ENCODE results near the gene CANX. TPM values are rescaled to one million over a fixed set of nuclear protein-coding genes. Genes with fewer than 3 reads are reported as not detected.
A peak's percentile ranks its signal among the peaks of the same experiment; 100 is the strongest.

The CANX gene
- total and polyA plus RNA-seq, 2 experiments from 2014 or later = 332 to 488 TPM

DNA sequence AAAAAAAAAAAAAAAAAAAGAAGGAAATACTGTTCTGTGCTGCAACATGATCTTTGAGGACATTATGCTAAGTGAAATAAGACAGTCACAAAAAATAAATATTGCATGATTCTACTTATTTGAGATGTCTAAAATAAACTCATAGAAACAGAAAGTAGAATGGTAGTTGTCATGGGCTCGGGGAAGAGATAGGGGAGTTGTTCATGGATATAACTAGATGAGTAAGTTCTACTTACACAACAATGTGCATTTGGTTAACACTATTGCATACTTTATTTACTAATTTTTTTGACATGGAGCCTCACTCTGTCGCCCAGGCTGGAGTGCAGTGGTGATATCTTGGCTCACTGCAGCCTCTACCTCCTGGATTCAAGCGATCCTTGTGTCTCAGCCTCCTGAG, 49.0 kb downstream of the CANX start:
- Histone ChIP-seq H3K36me3 (ENCODE audit: low read depth) (no peaks in the 10 kb centered on the region), H3K9me3 (ENCODE audit: low read depth) (no peaks in the 10 kb centered on the region), H3K27me3 (replicated peaks; ENCODE audit: insufficient read depth) (no peaks in the 10 kb centered on the region), H3K4me1 (ENCODE audit: insufficient read depth) (no peaks in the 10 kb centered on the region), H3K4me3 (no peak overlapping the region), H3K79me2 (ENCODE audit: insufficient read depth) (peaks cover 100% of the 10 kb centered on the region), H4K20me1 (ENCODE audit: insufficient read depth) (peaks cover 7% of the 10 kb centered on the region), H3K9me2 (ENCODE audit: insufficient read depth) (no peaks in the 10 kb centered on the region), H3K4me2 (ENCODE audit: unreplicated experiment) (no peak overlapping the region), H3K27ac (peak overlapping the region; percentile 27; the same call in 1 of the 2 replicates), H3K9ac (no peak overlapping the region), H2AFZ (no peak overlapping the region), H3F3A (ENCODE audit: insufficient read depth) (no peaks in the 10 kb centered on the region; the same call in 1 of the 2 replicates)
- DNase-seq = peak; percentile 38
- WGBS, 2 experiments (ENCODE audit: low coverage in 1 of 2, low lambda C conversion rate in 2 of 2, missing lambda C conversion rate in 2 of 2) = 61 to 64% methylated on average over 3 of the region's 3 CpGs
- in situ Hi-C loops (cut with MboI) = no loop called here
- TF ChIP-seq EZH2phosphoT487 (IDR thresholded peaks at IDR 0.05; ENCODE audit: insufficient read depth, low read depth) = no peak
- TF ChIP-seq EZH2 (IDR thresholded peaks at IDR 0.05; ENCODE audit: insufficient read depth, poor library complexity, severe bottlenecking) = no peak

DNA sequence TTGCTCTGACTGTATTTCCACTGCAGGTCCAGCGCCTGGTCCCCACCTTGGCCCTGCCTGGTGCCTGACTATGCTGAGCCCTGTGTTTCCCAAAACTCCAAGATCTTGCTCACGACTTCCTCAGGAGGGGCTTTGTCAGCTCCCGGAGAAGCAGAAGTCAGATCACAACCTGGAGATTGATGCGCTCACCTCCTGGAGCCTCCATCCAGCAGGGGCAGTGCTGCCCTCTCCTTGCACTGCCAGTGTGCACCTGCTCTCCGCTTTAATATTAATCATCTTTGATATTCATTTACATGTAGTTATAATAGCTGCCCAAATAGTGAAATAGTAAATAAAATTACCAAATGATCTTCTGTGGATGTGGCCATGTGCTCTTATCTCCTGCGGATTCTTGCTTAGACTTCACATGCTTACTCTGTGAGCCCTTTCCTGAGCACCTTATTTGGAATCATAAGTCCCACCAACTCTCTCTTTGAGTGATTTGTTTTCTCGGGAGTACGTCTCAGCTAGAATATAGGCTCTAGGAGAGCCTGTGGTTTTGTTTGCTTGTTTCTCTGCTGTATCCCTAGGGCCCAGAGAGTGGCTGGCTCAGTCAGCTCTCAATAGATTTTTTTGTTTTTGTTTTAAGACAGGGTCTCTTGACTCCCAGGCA, 51.2 kb downstream of the CANX start:
- no peaks in the 10 kb centered on the region for H3K36me3 ChIP-seq (ENCODE audit: low read depth)
- WGBS, 2 experiments (ENCODE audit: low coverage in 1 of 2, low lambda C conversion rate in 2 of 2, missing lambda C conversion rate in 2 of 2) = 85 to 86% methylated on average over 8 of the region's 8 CpGs
- in situ Hi-C loops (cut with MboI) = no loop called here

DNA sequence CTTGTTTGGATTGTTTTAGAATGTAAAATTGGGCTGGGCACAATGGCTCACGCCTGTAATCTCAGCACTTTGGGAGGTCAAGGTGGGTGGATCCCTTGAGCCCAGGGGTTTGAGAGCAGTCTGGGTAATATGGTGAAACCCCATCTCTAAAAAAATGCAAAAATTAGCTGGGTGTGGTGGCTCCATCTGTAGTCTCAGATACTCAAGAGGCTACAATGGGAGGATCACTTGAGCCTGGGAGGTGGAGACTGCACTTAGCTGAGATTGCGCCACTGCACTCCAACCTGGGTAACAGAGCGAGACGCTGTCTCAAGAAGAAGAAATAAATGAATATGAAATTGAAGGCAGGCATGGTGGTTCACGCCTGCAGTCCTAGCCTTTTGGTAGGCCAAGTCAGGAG, 55.2 kb downstream of the CANX start:
- H3K9me2 ChIP-seq (ENCODE audit: insufficient read depth) = no peaks in the 10 kb centered on the region
- 92 to 93% methylated on average over 5 of the region's 5 CpGs for WGBS, 2 experiments (ENCODE audit: low coverage in 1 of 2, low lambda C conversion rate in 2 of 2, missing lambda C conversion rate in 2 of 2)
- DNase-seq = no peak
- TF ChIP-seq EZH2 (IDR thresholded peaks at IDR 0.05; ENCODE audit: insufficient read depth, poor library complexity, severe bottlenecking) = no peak
- TF ChIP-seq EZH2phosphoT487 (IDR thresholded peaks at IDR 0.05; ENCODE audit: insufficient read depth, low read depth) = no peak
- H3K4me3 ChIP-seq = no peak overlapping the region
- peaks cover 100% of the 10 kb centered on the region for H3K79me2 ChIP-seq (ENCODE audit: insufficient read depth)
- no peaks in the 10 kb centered on the region for H3K36me3 ChIP-seq (ENCODE audit: low read depth)
- H3K27ac ChIP-seq = no peak overlapping the region
- peaks cover 32% of the 10 kb centered on the region for H4K20me1 ChIP-seq (ENCODE audit: insufficient read depth)
- in situ Hi-C loops (cut with MboI) = no loop called here
- no peaks in the 10 kb centered on the region for H3K4me1 ChIP-seq (ENCODE audit: insufficient read depth)
- H3K27me3 ChIP-seq (replicated peaks; ENCODE audit: insufficient read depth) = no peaks in the 10 kb centered on the region
- H3F3A ChIP-seq (ENCODE audit: insufficient read depth) = no peaks in the 10 kb centered on the region
- no peak overlapping the region for H2AFZ ChIP-seq
- no peak overlapping the region for H3K9ac ChIP-seq
- no peaks in the 10 kb centered on the region for H3K9me3 ChIP-seq (ENCODE audit: low read depth)
- H3K4me2 ChIP-seq (ENCODE audit: unreplicated experiment) = no peak overlapping the region

More for the DNA sequence above, 51.2 kb downstream of the CANX start:
- no peak overlapping the region for H3K4me3 ChIP-seq
- no peak overlapping the region for H3K27ac ChIP-seq
- no peaks in the 10 kb centered on the region; the same call in 1 of the 2 replicates for H3F3A ChIP-seq (ENCODE audit: insufficient read depth)
- no peaks in the 10 kb centered on the region for H3K9me2 ChIP-seq (ENCODE audit: insufficient read depth)
- H3K9ac ChIP-seq = no peak overlapping the region
- no peaks in the 10 kb centered on the region for H3K27me3 ChIP-seq (replicated peaks; ENCODE audit: insufficient read depth)
- TF ChIP-seq EZH2 (IDR thresholded peaks at IDR 0.05; ENCODE audit: insufficient read depth, poor library complexity, severe bottlenecking) (no peak), EZH2phosphoT487 (IDR thresholded peaks at IDR 0.05; ENCODE audit: insufficient read depth, low read depth) (no peak)
- no peaks in the 10 kb centered on the region for H3K4me1 ChIP-seq (ENCODE audit: insufficient read depth)
- no peak overlapping the region for H2AFZ ChIP-seq
- H4K20me1 ChIP-seq (ENCODE audit: insufficient read depth) = peaks cover 17% of the 10 kb centered on the region; the same call in 1 of the 2 replicates
- no peak overlapping the region for H3K4me2 ChIP-seq (ENCODE audit: unreplicated experiment)
- H3K79me2 ChIP-seq (ENCODE audit: insufficient read depth) = peaks cover 100% of the 10 kb centered on the region
- H3K9me3 ChIP-seq (ENCODE audit: low read depth) = no peaks in the 10 kb centered on the region
- DNase-seq = no peak

DNA sequence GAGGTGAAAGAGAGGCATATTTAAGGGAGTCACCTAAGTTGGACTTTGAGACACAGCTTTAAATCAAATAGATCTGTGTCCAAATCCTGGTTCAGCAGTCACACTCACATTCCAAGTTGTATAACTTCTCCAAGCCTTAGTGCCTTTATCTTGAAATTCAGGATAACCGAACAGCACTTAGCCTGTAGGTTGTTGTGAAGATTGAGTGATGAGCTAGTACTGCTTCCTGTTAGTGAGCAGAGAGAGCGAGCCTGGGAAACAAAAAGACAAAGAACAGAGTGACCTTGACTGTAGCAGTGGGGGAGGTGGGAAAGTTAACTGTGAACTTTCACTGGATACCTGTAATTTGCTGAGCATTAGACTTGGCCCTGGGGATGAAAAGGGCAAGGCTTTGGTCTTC, 56.3 kb downstream of the CANX start:
- peaks cover 100% of the 10 kb centered on the region for H3K79me2 ChIP-seq (ENCODE audit: insufficient read depth)
- no peaks in the 10 kb centered on the region for H3K36me3 ChIP-seq (ENCODE audit: low read depth)
- no peaks in the 10 kb centered on the region for H3K9me2 ChIP-seq (ENCODE audit: insufficient read depth)
- H3K4me1 ChIP-seq (ENCODE audit: insufficient read depth) = no peaks in the 10 kb centered on the region
- no peak overlapping the region for H3K4me3 ChIP-seq
- H3K27ac ChIP-seq = no peak overlapping the region
- H3K9ac ChIP-seq = no peak overlapping the region
- TF ChIP-seq EZH2phosphoT487 (IDR thresholded peaks at IDR 0.05; ENCODE audit: insufficient read depth, low read depth) = no peak
- TF ChIP-seq EZH2 (IDR thresholded peaks at IDR 0.05; ENCODE audit: insufficient read depth, poor library complexity, severe bottlenecking) = no peak
- no peak for DNase-seq
- no peak overlapping the region for H3K4me2 ChIP-seq (ENCODE audit: unreplicated experiment)
- H3F3A ChIP-seq (ENCODE audit: insufficient read depth) = no peaks in the 10 kb centered on the region
- H3K9me3 ChIP-seq (ENCODE audit: low read depth) = no peaks in the 10 kb centered on the region
- H4K20me1 ChIP-seq (ENCODE audit: insufficient read depth) = peaks cover 39% of the 10 kb centered on the region
- in situ Hi-C loops (cut with MboI) = no loop called here
- no peak overlapping the region for H2AFZ ChIP-seq
- no peaks in the 10 kb centered on the region for H3K27me3 ChIP-seq (replicated peaks; ENCODE audit: insufficient read depth)
- 98 to 99% methylated on average over 2 of the region's 2 CpGs for WGBS, 2 experiments (ENCODE audit: low coverage in 1 of 2, low lambda C conversion rate in 2 of 2, missing lambda C conversion rate in 2 of 2)

Data from GM23248 (cell line).